Liver (tissue), 9 donors: ENCODE measurements around the gene ZSWIM7. TPM values are rescaled to one million over a fixed set of nuclear protein-coding genes. Genes with fewer than 3 reads are reported as not detected.

Experiments
- DNase-seq: peaks from one replicate; pipeline ENCODE4 v3.0.0-alpha.2; 2017; ENCODE audit warnings: low spot score
- H3K27ac ChIP-seq, 2 donors: one replicate each; pipeline ENCODE4 v1.7.0; 2013; ENCODE audit warnings: inconsistent platforms in 2 of 2, low read length in 2 of 2, control low read depth in 1 of 2, low read depth in 1 of 2, mild to moderate bottlenecking in 1 of 2
- H3K27me3 ChIP-seq, 4 donors: one replicate each; pipeline versions ENCODE4 v1.6.1 to v1.7.0; 2013; ENCODE audit warnings: low read length in 3 of 4, inconsistent platforms in 1 of 4, mild to moderate bottlenecking in 1 of 4, moderate library complexity in 1 of 4; ENCODE audit not compliant: control insufficient read depth in 4 of 4, insufficient read depth in 4 of 4
- H3K36me3 ChIP-seq, 4 donors: one replicate each; pipeline versions ENCODE4 v1.6.1 to v1.7.0; 2013; ENCODE audit warnings: low read length in 3 of 4, mild to moderate bottlenecking in 3 of 4, low read depth in 1 of 4, moderate library complexity in 1 of 4; ENCODE audit not compliant: control insufficient read depth in 4 of 4, insufficient read depth in 3 of 4
- H3K4me1 ChIP-seq, 4 donors: one replicate each; pipeline versions ENCODE4 v1.6.1 to v1.7.0; 2013; ENCODE audit warnings: low read length in 3 of 4, mild to moderate bottlenecking in 3 of 4, moderate library complexity in 1 of 4; ENCODE audit not compliant: control insufficient read depth in 4 of 4, insufficient read depth in 4 of 4
- H3K4me3 ChIP-seq, 3 donors: one replicate each; pipeline versions ENCODE4 v1.6.1 to v1.7.0; 2013; ENCODE audit warnings: low read length in 3 of 3, control low read depth in 1 of 3, low read depth in 1 of 3, mild to moderate bottlenecking in 1 of 3
- H3K9ac ChIP-seq, 2 donors: one replicate each; pipeline ENCODE4 v1.7.0; 2013; ENCODE audit warnings: low read length in 2 of 2, mild to moderate bottlenecking in 2 of 2, moderate library complexity in 2 of 2, control low read depth in 1 of 2, low read depth in 1 of 2
- H3K9me3 ChIP-seq, 4 donors: one replicate each; pipeline versions ENCODE4 v1.6.1 to v1.7.0; 2013; ENCODE audit warnings: low read length in 3 of 4; ENCODE audit not compliant: control insufficient read depth in 4 of 4
- CTCF ChIP-seq: fragments of 150-350 bp; IDR thresholded peaks from 2 replicates; pipeline ENCODE4 v1.5.1; 2017; ENCODE audit warnings: improper control_type of control experiment, low read depth, low read length; ENCODE audit not compliant: missing input control
- EGR1 ChIP-seq, 2 donors: IDR thresholded peaks; 2 replicates each; pipeline ENCODE4 v1.6.1; 2016 to 2018; ENCODE audit warnings: antibody characterized with exemption in 2 of 2, low read depth in 2 of 2
- FOXA1 ChIP-seq: IDR thresholded peaks from 2 replicates; pipeline ENCODE4 v1.6.1; 2016; ENCODE audit warnings: antibody characterized with exemption
- FOXA2 ChIP-seq: IDR thresholded peaks from 2 replicates; pipeline ENCODE4 v1.6.1; 2016; ENCODE audit warnings: antibody characterized with exemption
- GABPA ChIP-seq, 2 donors: IDR thresholded peaks in 1 of 2; conservative IDR thresholded peaks in 1 of 2; 2 replicates each; pipeline ENCODE4 v1.6.1; 2016; ENCODE audit warnings: antibody characterized with exemption in 2 of 2, mild to moderate bottlenecking in 1 of 2, moderate library complexity in 1 of 2
- NR2F2 ChIP-seq: IDR thresholded peaks from 2 replicates; pipeline ENCODE4 v1.6.1; 2016; ENCODE audit warnings: antibody characterized with exemption
- RAD21 ChIP-seq, 2 donors: IDR thresholded peaks; 2 replicates each; pipeline ENCODE4 v1.6.1; 2016; ENCODE audit warnings: antibody characterized with exemption in 2 of 2, mild to moderate bottlenecking in 2 of 2
- REST ChIP-seq: IDR thresholded peaks from 2 replicates; pipeline ENCODE4 v1.6.1; 2016; ENCODE audit warnings: antibody characterized with exemption, mild to moderate bottlenecking
- RXRA ChIP-seq, 2 donors: IDR thresholded peaks; 2 replicates each; pipeline ENCODE4 v1.6.1; 2017 to 2018; ENCODE audit warnings: antibody characterized with exemption in 2 of 2, mild to moderate bottlenecking in 1 of 2
- SP1 ChIP-seq: IDR thresholded peaks from 2 replicates; pipeline ENCODE4 v1.6.1; 2018; ENCODE audit warnings: antibody characterized with exemption, mild to moderate bottlenecking
- TAF1 ChIP-seq: conservative IDR thresholded peaks from 2 replicates; pipeline ENCODE4 v1.6.1; 2016; ENCODE audit warnings: antibody characterized with exemption, mild to moderate bottlenecking
- WGBS: extraction: QIAGEN DNeasy Blood & Tissue Kit; methylation state at CpG from one replicate; pipeline ENCODE4 v1.1.7; 2013; 5-methylcytosine and 5-hydroxymethylcytosine counted together
- polyA plus RNA-seq, 2 donors: library from polyadenylated mRNA; stranded (reverse) in 1 of 2; unstranded in 1 of 2; fragments of 200-250 nt in 1 of 2; fragments of >200 nt in 1 of 2; fragmentation: Nextera tagmentation in 1 of 2; extraction: Ambion mirVana in 1 of 2; gene quantifications; one replicate each; pipeline versions ENCODE4 v1.2.1 to v1.2.3, GENCODE V29; 2013 to 2015
- total RNA-seq, 2 donors: library from RNA; depleted of rRNA; stranded (reverse); fragments of >200 nt; gene quantifications; one replicate each; pipeline ENCODE4 v1.2.3, GENCODE V29; 2014
- donor health status: healthy.
- donor health status: healthy.
- donor health status: healthy.
- donor health status: healthy.
- donor health status: healthy.

ZSWIM7 gene
- total and polyA plus RNA-seq, 4 donors = 7.1 to 27.0 (median 13.8) TPM

- TF ChIP-seq SP1 (no peak), EGR1 (IDR thresholded peaks at IDR 0.05; ENCODE audit: low read depth in 2 of 2) (no peak), TAF1 (no peak), NR2F2 (no peak), GABPA (IDR thresholded peaks at IDR 0.05 in 1 of 2, conservative IDR thresholded peaks at IDR 0.05 in 1 of 2) (no peak), FOXA1 (no peak), RXRA (IDR thresholded peaks at IDR 0.05) (no peak)
These were observed 19.8 kb upstream of the ZSWIM7 start (continued) for GRCh38 chr17:16019347-16019746.

- no peak overlapping the region for H3K9ac ChIP-seq
- DNase-seq = no peak
- peaks cover 3 to 12% (median 6%) of the 10 kb centered on the region in 4 donors for H3K4me1 ChIP-seq
- H3K27ac ChIP-seq = peak overlapping the region in 1 of 2 donors; percentile 28
- no peaks in the 10 kb centered on the region for H3K27me3 ChIP-seq
- TF ChIP-seq NR2F2 = no peak
- TF ChIP-seq RAD21 (IDR thresholded peaks at IDR 0.05) = peak in 1 of 2 donors; percentile 56
- no peak for TF ChIP-seq RXRA (IDR thresholded peaks at IDR 0.05)
- peak; percentile 38 for TF ChIP-seq CTCF
- TF ChIP-seq REST = no peak
- TF ChIP-seq TAF1 = no peak
- no peak for TF ChIP-seq EGR1 (IDR thresholded peaks at IDR 0.05; ENCODE audit: low read depth in 2 of 2)
- TF ChIP-seq FOXA2 = no peak
- no peak for TF ChIP-seq GABPA (IDR thresholded peaks at IDR 0.05 in 1 of 2, conservative IDR thresholded peaks at IDR 0.05 in 1 of 2)
- H3K4me3 ChIP-seq = no peak overlapping the region
- H3K9me3 ChIP-seq = no peaks in the 10 kb centered on the region
- 64% methylated on average over 3 of the region's 3 CpGs for WGBS
- peaks cover 0 to 14% (median 9%) of the 10 kb centered on the region in 4 donors for H3K36me3 ChIP-seq
These were observed 14.5 kb upstream of the ZSWIM7 start for GRCh38 chr17:16013943-16014407.

- Histone ChIP-seq H3K27ac (no peak overlapping the region), H3K4me1 (peaks cover 3 to 12% (median 6%) of the 10 kb centered on the region in 4 donors), H3K4me3 (no peak overlapping the region), H3K27me3 (no peaks in the 10 kb centered on the region), H3K9ac (no peak overlapping the region), H3K36me3 (peaks cover 7 to 68% (median 56%) of the 10 kb centered on the region in 4 donors), H3K9me3 (no peaks in the 10 kb centered on the region)
- no peak for TF ChIP-seq NR2F2
- DNase-seq = no peak
- 95% methylated on average over 3 of the region's 3 CpGs for WGBS
These were observed 7.9 kb upstream of the ZSWIM7 start for GRCh38 chr17:16007439-16007838.
